HG02852 (cell line): ENCODE data around the gene DMD.
A peak's percentile ranks its signal among the peaks of the same experiment; 100 is the strongest.
"Not testable (repeated sequence)": the region's sequence is repeated elsewhere in the genome, so short reads cannot be mapped to it uniquely, and the experiment has no call there.

ENCODE experiments used
- ATAC-seq: cut with Tn5 transposase; IDR thresholded peaks from one replicate; pipeline ENCODE4 v1.9.1; 2021; ENCODE audit warnings: mild to moderate bottlenecking, moderate library complexity; ENCODE audit not compliant: unreplicated experiment

Gene DMD

DNA sequence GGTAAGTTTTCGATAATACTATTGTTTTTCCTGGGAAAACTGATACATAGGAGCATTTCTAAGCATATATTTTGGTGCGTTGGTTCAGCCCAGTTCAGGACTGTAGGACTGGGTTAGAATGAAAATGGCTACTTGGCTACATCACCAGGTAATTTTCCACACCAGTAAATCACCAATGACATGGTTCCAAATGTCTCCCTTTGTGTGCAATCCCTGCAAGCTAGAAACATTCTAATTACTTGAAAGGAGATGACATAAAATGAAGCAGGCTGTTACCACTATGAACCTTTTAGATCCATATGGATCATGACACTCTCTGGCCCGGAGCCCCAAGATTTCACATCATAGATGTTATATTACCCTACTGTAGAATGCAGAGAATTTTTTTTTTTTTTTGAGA, 1562.1 kb downstream of the DMD start:
- ATAC-seq, result no peak

DNA sequence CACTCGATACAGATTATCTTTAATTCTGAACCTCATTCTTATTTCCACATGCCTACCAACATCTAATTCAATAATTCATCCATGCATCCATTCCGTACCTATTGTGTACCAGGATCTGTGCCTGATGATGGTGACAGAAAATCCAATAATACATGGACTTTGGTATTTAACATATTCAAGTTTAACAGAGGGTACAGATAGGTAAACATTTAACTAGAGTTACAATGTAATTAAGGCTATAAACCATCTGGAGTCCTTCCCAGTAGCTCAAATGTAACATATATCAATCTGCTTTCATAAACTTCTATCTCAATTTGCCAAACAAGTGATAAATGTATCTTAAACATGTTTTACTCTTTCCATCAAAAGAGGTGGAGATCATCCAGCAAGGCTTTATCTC, 1578.0 kb downstream of the DMD start:
- no peak for ATAC-seq

DNA sequence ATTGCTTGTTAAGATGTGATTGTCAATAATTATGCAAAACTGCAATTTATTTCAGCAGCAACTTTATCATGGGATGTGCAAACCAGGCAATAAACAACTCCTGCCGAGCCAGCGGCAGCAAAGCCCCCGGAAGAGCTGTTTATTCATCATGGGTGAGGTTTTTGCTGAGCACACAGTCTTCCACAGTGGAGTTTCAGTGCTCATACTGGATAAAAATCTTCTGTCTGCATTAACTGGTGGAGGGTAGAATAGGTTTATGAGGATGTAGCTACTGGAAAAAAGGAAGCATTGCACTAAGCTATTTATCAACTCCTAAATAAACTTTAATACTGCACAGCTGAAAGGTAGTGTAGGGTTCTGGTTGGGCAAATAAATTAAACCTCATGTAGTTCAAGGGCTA, 1582.2 kb downstream of the DMD start:
- ATAC-seq, result no peak

DNA sequence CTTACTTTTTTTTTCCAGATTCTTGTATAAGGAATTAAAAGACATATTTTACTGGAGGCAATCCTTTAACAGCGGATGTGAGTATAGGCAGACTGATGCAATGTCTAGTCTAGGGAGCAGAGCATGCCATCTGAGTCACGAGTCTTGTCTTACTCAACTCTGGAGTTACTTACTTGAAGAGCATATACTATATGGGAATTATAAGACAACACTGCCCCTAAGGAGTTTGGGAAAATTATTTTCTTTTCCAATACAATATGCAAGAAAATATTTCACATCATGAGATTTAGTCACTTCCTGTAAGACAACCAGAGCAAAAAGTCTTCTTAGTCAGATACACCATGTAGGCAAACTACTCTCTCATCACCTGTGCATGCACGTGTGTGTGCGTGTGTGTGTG, 1602.2 kb downstream of the DMD start:
- ATAC-seq, result no peak

DNA sequence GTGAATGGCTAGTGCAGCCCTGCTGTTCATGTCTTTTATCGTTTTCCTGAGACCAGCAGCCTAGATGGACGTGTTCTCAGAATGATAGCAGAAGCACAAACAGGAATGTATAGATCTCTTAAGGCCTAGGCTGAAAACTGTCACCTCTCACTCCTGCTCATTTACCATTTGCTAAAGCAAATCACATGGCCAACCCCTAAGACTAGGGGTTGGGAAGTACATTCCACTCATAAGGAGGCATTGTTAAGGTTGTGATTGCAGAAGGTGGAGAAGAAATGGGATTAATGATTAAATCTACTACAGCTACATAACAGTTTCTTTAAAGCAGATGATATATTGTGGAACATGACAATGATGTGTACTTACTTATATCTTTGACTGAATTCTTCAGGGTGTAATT, 1602.7 kb downstream of the DMD start:
- no peak for ATAC-seq

DNA sequence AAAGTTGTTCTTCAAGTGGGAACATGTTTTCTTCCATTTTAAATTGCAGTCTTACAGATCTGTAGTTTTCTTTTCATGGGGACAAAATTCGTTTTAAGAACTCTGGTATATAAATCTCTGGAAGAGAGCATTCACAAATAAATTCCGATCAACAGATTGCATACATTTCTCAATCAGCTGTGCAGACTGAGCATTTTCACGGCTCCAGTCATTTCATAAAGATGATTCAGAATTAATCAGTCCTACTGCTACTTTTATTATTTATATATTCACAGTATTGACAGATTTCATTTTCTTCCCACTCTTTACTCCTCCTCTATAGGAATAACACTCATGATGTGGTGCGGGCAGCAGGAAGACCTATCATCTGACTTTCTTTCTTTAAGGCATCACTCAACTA, 1604.6 kb downstream of the DMD start:
- ATAC-seq, result no peak

DNA sequence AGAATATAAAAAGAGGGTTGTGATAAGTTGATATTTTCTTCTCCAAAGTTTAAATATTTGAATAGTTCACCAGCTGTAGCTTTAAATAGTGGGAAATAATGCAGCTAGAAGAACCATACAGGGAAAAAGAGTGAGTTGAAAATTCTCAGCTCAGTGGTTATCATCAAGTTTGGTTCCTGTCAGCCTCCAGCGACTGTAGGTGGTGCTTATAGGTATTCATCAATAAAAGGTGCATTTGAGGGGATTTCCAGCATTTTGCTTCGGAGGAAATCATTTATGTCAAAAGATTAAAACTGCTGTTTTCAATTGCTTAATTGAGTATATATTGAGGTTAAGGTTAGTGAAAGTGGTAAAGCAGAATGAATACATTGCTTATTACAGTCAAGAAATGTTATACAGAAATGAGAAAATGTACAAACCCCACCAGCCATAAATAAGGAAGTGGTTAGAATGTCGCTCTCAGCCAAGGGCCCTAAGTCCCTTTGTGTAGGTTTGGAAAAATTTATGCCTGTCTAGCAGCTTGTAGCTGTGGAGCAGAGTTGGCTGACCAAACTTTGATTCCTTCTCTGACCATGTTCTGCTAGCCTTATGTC, 1606.6 kb downstream of the DMD start:
- peak; percentile 84 for ATAC-seq

DNA sequence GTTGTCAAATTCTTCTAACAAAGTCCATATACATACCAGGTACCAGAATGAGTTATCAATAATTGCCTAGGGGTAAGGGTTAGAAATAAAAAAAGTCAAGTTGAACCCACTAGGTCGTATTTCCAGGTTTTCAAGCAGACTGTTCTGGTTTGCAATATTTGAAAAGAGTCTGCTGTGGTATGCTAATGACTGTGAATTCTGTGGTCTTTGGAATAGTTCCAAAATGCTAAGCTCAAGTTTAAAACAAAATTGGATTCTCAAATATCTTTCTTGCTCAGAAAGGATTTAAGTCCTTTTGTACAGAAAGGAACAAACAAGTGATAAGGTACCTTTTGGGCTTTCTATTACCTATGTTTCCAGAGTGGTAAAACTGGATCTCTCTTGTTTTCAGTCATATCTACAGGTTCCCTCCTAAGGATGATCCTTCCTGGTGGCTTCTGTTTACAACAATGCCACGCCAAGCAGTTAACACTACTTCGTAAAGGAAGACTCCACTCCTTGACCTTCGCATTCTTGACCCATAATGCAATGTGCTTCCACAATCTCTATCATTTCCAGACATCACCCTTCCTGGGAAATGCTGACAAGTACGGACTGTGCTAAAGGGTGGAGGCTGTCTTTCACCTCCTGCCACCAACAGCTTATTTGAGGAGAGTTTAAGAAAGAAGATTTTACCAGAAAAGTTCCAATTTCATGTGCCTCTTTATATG, 1607.8 kb downstream of the DMD start:
- no peak for ATAC-seq

DNA sequence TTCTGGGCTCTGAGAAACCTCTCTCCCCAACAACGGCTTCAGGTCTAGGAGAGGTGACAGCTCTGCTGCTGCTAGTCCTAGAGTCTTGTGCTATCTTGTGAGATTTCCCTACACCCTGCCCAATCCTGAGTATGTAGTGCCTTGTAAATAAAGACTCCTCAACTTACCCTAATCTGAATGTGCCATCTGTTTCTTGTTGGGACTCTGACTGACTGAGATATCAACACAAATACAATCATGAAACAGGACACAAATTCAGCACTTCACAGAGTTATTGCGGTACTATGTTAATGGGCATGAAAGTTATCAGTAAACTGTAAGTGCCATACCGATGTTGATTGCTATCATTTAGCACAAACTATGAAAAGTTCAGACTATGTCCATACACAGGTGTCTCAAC, 1610.5 kb downstream of the DMD start:
- ATAC-seq, result no peak

DNA sequence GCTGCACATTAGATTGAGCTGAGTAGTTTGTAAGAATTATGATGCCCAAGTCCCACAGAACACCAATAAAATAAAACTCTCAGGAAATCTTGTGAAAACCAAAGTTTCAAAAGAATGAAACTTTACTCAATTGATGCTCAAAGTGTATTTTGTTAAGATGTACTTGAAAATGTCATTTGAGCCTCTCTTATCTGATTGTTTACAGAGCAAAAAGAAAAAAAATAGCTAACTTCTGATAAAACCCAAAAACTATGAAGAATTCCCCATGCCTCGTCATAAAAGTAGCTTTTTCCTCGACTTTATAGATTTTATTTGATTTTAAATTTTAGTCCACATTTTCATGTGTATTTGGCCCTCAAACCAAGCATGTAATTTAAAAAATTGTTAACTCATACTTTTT, 1618.0 kb downstream of the DMD start:
- ATAC-seq, result no peak

DNA sequence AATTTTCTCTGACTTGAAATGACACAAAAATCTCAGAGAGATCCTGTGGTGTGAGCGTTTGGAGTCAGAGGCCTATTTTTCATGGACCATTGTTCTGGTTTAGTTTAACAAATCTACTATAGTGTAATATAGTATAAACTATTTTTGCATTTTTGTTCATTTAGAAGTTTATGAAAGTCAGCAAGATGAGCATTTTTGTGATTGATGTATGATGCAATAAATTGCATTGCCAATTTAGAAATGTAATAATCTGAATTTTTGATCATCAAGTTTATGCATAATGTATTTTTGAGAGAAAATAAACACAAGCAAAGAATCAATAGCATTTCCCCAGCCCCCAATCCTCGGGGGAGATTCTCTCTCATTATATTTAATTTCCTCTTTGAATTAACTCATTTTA, 1620.0 kb downstream of the DMD start:
- no peak for ATAC-seq

DNA sequence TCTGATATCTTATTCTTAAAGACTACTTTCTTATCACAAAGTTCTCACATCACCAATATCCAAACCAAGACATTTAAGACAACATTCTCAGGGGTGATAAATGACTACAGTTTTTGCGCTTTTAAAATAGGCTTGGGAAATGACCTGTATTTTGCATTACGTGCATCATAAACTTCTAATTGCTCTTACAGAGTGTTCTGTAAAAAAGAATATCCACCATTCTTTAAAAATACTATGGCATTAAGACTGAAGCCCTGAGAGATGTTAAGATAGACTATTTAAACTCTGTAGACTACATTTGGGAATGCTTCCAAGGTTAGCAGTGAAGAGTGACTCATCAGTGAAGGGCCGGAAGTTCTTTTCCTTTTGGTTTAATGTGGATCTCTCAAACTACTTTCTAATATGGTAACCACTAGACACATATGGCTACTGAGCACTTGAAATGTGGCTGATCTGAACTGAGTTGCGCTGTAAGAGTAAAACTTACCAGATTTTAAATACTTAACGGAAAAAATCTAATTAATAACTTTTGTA, 1620.7 kb downstream of the DMD start:
- no peak for ATAC-seq

DNA sequence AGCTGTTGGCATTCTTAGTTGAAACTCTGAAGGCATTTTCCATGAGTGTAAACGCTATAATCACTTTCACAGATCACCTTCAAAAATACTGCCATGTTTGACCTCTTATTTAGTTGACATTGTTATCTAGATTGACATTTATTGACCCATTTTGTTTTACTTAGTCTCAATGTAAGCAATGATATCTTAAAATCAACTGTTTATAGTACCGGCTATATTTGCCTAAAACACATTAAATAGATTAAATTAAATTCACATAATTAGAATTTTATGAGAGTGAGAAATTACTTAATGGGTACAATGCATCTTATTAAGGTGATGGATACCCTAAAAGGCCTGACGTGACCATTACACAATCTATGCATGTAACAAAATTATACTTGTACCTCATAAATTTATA, 1621.8 kb downstream of the DMD start:
- no peak for ATAC-seq

DNA sequence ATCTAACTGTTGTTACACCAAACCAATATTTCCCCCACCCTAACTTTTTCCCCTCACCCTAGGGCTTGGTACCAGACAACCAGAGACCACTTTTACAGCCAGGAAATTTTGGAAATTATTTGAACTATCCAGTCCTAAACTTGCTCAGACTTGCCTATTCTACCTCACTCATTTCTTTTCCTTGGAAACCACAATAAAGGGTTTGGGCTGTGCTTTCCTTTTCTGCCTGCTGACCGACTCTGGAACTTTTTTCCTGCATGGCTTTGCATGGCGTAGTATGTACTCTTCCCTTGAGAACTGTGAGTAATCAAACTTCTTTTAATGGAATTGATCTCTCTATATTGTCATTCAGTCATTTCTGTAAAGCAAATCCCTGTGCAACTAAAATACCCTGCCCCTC, 1623.0 kb downstream of the DMD start:
- no peak for ATAC-seq

DNA sequence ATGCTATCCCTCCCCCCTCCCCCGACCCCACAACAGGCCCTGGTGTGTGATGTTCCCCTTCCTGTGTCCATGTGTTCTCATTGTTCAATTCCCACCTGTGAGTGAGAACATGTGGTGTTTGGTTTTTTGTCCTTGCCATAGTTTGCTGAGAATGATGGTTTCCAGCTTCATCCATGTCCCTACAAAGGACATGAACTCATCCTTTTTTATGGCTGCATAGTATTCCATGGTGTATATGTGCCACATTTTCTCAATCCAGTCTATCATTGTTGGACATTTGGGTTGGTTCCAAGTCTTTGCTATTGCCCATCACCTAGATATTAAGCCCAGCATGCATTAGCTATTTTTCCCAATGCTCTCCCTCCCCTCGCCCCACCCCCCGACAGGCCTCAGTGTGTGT, 1627.5 kb downstream of the DMD start:
- not testable (repeated sequence) for ATAC-seq

DNA sequence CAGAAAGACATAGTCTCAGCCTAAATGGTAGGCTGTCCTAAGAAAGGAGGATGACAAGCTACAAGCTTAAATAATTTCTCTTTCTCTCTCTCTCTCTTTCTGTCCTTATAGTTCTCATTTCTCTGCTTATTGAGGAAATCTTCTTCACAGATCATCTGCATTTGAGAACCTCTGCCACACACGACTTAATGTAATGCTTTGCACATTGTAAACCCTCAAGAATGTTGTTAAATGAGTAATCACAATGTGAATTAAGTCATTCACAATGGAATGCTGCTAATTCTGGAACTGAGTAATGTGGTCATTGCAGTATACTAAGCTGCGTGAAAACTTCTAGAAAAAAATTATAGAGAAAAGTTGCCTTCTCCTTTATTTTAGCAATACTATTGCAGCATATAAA, 1630.6 kb downstream of the DMD start:
- ATAC-seq, result no peak

DNA sequence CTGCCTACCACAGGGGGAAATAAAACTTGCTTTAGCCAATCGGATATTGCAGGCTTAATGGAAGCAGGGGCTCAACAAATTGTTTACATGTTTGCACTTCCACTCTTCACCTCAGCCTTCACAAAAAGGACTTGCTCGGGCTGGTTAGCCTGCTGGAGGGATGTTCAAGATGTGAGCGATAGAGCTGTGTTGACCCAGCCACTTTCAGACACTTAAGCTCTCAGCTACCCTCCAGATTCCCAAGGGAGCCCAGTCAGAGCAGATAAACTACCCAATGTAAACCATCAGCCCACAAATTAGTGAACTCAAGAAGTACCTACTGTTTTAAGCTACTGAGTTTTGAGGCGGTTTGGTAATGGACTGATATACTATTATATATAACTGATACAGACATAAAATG, 1631.1 kb downstream of the DMD start:
- ATAC-seq, result no peak

DNA sequence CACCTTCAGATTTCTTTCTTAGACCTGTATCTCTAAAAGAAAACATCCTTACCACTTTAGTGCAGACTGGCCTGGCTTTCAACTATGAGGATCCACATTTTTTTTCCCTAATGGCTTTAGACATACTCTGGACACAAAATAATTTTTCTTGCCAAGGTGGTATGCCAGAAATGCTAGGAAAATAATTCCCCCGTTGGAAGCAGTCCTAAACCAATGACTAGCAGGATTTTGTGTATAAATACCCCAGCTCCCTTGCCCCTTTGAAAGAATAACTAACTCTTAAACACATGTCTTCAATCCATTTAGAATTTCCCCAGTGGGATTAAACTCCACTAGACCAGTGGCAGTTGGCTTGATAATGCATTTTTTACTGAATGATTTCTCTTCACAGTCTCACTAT, 1639.0 kb downstream of the DMD start:
- ATAC-seq, result no peak

DNA sequence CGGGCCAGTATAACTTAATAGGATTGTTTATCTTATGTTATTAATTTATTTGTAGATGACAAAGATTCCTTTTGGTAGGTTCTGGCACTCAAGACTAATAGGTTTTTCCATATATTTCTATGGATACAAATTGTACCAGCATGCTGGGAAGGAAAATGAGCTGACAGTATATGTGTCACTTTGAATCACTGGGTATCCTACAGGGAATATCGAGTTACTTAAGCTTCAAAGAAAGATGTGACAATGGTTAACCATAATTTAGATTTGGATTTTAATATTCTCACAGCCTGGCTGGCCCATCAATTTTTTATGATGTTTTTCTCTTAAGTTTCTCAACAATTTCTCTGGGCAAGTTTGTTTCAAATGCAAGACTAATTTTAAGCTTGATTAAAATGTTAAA, 1640.7 kb downstream of the DMD start:
- ATAC-seq, result no peak

DNA sequence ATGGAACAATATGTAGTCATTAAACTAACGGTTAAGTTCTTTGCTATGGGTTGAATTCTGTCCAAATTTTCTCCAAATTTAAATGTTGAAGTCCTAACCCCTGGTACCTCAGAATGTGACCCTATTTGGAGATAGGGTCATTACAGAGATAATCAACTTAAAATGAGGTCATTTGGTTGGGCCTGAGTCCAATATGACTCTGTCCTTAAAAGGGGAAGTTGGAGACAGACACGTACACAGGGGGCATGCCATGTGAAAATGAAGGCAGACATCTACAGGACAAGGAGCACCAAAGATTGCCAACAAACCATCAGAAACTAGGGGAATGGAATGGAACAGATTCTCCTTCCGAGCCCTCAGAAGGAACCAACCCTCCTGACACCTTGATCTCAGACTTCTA, 1647.6 kb downstream of the DMD start:
- no peak for ATAC-seq

DNA sequence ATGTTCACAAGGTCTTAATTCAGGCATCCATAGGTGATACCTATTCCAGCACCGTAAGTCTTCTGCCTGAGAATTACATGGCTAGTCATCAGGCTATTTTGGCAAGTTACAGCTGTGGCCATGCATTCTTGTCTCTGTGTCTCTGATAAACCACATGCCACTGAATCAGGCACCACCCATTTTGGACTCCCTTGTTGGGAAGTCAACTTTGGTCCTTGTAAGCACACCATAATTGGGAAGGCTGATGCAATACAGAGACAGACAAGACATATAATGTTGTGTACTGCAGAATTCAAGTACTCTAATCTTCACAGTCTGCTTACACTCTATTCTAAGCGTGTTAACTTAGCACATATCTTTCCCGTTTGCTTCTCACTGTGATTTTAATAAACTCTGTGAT, 1655.8 kb downstream of the DMD start:
- ATAC-seq, result no peak

DNA sequence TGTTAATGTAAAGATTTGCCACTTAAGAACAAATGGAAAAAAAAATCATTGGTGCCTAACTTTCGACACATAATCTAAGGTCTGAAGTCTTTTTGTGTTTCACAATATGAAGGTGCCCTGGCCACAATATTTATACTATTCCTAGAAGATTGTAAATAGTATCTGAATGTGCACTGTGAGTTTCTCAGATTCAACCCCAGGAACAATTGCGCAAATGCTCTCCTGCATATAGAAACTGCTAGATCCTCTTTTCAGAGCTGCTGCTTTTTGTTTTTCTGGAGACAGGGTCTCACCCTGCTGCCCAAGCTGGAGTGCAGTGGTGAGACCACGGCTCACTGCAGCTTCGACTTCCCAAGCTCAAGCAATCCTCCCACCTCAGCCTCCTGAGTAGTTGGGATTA, 1659.4 kb downstream of the DMD start:
- no peak for ATAC-seq

DNA sequence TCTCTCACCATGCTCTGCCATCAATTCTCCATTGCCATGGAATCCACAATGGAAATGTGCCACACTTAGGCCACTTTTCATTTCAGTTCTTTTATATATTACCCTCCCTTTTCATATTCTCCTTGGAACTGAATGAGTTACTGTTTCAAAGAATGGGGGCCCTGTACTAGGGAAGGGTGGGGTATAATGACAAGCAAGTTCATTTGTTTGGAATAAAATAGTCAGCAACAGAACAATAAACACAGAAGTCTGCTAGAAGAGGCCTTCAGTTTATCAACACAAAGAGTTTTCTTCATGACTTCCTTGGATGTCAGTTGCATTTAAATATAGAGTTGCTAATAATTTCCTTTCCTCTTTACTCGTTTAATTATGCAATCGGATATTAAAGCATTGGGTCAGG, 1661.2 kb downstream of the DMD start:
- ATAC-seq, result no peak
